DND-41 (cell line): ENCODE data around the gene CRACDL.

Experiments used
- ATAC-seq: fragments of 200-7000 bp; cut with Tn5 transposase; 3 replicates; pipeline ENCODE4 v1.9.1; 2021; ENCODE audit warnings: low read depth; ENCODE audit not compliant: insufficient read depth
- DNase-seq: peaks from one replicate; pipeline ENCODE4 v3.0.0-alpha.2; 2020
- H2AFZ ChIP-seq: 2 replicates; pipeline ENCODE4 v1.6.0; 2012; ENCODE audit warnings: low read depth, low read length
- H3K27ac ChIP-seq: 2 replicates; pipeline ENCODE4 v1.5.1; 2012; ENCODE audit warnings: low read length, inconsistent platforms
- H3K27me3 ChIP-seq: fragments of 200-600 bp; sonication (generic); 2 replicates; pipeline ENCODE4 v1.6.0; 2012; ENCODE audit warnings: low read length, mild to moderate bottlenecking, inconsistent platforms; ENCODE audit not compliant: insufficient read depth, poor library complexity
- H3K36me3 ChIP-seq: 2 replicates; pipeline ENCODE4 v1.5.1; 2012; ENCODE audit warnings: low read length, inconsistent platforms; ENCODE audit not compliant: insufficient read depth
- H3K4me1 ChIP-seq: 2 replicates; pipeline ENCODE4 v1.5.1; 2012; ENCODE audit warnings: mild to moderate bottlenecking, low read length; ENCODE audit not compliant: insufficient read depth
- H3K4me2 ChIP-seq: 2 replicates; pipeline ENCODE4 v1.6.0; 2012; ENCODE audit warnings: mild to moderate bottlenecking, moderate library complexity, low read length, inconsistent platforms; ENCODE audit not compliant: insufficient read depth
- H3K4me3 ChIP-seq, 2 experiments: fragments of 200-600 bp in 1 of 2; shearing (Covaris generic) in 1 of 2; 2 replicates each; pipeline ENCODE4 v1.5.1; 2012 to 2016; ENCODE audit warnings: inconsistent platforms in 2 of 2, low read length in 2 of 2, mild to moderate bottlenecking in 2 of 2, low read depth in 1 of 2, moderate library complexity in 1 of 2
- H3K79me2 ChIP-seq: 2 replicates; pipeline ENCODE4 v1.6.0; 2012; ENCODE audit warnings: low read length, inconsistent platforms; ENCODE audit not compliant: insufficient read depth
- H3K9ac ChIP-seq: 2 replicates; pipeline ENCODE4 v1.6.0; 2012; ENCODE audit warnings: low read depth, mild to moderate bottlenecking, inconsistent platforms, low read length, moderate library complexity
- H3K9me3 ChIP-seq: 2 replicates; pipeline ENCODE4 v1.5.1; 2012; ENCODE audit warnings: low read length, moderate library complexity, mild to moderate bottlenecking, inconsistent platforms; ENCODE audit not compliant: insufficient read depth, severe bottlenecking
- H4K20me1 ChIP-seq: 2 replicates; pipeline ENCODE4 v1.6.0; 2012; ENCODE audit warnings: low read length; ENCODE audit not compliant: insufficient read depth
- EZH2 ChIP-seq: IDR thresholded peaks from 3 replicates; pipeline ENCODE4 v1.6.1; 2012; ENCODE audit warnings: borderline replicate concordance, low read depth, mild to moderate bottlenecking, moderate library complexity, low read length, inconsistent platforms; ENCODE audit not compliant: severe bottlenecking
- TF ChIP-seq, protein P1 (sequence below): IDR thresholded peaks from 2 replicates; pipeline ENCODE4 v1.5.1; 2012; ENCODE audit warnings: borderline replicate concordance, low read length, moderate library complexity, mild to moderate bottlenecking; ENCODE audit not compliant: poor library complexity, severe bottlenecking; ENCODE audit errors: extremely low read depth

CRACDL gene

DNA sequence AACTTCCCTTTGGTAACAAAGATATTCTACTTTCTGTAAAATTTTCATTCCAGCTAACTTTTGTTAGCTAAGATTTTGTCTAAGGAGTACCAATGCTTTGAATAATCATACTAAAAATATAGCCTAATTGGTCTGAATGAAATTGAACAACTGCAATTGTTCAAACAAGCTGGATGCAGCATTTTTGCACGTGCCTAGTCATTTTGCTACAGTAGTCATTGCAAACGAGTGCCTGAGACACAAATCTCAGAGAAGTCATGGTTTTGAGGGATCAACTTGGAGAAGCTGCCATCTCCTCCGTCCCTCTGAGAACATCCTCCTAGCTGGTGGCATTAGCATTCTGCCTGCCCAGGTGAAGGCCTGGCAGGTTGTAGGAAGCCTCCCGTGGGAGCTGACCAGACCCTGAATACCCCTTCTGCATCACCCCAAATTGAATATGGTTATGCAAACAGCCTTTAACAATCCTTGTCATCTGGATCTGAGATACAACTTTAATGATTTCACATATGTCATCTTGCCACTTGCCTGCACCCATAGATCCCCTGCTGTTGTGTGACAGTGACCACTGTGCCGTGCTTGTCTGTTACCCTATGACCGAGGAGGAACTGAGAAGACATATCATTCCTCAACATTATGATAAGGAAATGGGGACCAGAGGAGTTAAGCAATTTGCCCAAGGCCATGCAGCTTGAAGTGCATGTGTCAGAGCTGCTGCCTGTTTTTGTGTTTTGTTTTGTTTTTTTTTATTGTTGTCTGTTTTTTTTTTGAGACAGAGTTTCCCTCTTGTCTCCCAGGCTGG lies 176.0 kb downstream of the CRACDL start:
- Histone ChIP-seq H3K9me3 (no peaks in the 10 kb centered on the region), H3K27me3 (no peaks in the 10 kb centered on the region), H3K4me2 (no peak overlapping the region), H3K36me3 (peaks cover 11% of the 10 kb centered on the region), H3K9ac (peak overlapping the region; percentile 56; the same call in 1 of the 2 replicates), H3K4me3 (no peak overlapping the region), H2AFZ (no peak overlapping the region), H3K27ac (peak overlapping the region; percentile 91), H4K20me1 (no peaks in the 10 kb centered on the region), H3K4me1 (peaks cover 75% of the 10 kb centered on the region), H3K79me2 (no peaks in the 10 kb centered on the region)
- DNase-seq (no peak), ATAC-seq (no peak)
- no peak for TF ChIP-seq EZH2
- TF ChIP-seq, protein P1, sequence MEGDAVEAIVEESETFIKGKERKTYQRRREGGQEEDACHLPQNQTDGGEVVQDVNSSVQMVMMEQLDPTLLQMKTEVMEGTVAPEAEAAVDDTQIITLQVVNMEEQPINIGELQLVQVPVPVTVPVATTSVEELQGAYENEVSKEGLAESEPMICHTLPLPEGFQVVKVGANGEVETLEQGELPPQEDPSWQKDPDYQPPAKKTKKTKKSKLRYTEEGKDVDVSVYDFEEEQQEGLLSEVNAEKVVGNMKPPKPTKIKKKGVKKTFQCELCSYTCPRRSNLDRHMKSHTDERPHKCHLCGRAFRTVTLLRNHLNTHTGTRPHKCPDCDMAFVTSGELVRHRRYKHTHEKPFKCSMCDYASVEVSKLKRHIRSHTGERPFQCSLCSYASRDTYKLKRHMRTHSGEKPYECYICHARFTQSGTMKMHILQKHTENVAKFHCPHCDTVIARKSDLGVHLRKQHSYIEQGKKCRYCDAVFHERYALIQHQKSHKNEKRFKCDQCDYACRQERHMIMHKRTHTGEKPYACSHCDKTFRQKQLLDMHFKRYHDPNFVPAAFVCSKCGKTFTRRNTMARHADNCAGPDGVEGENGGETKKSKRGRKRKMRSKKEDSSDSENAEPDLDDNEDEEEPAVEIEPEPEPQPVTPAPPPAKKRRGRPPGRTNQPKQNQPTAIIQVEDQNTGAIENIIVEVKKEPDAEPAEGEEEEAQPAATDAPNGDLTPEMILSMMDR: no peak

DNA sequence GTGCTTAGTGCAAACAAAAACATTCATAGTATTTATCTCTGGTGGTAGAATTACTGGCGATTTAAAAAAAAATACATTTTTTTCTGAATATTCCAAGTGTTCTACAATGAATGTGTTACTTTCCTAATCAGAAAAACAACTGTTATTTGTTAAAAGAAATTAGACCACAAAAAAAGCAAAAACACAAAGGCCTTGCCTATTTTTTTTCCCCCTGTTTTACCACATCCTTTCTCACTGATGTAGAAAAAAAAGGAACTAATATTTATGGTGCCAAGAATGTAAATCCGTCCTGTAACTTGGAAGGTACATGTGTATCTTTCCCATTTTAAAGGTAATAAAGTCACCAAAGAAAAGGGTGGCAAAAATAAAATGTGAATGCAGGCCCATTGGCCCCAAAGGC lies 176.7 kb downstream of the CRACDL start:
- DNase-seq: no peak
- peak overlapping the region; percentile 91 for H3K27ac ChIP-seq
- no peaks in the 10 kb centered on the region for H3K27me3 ChIP-seq
- peak overlapping the region; percentile 63; the same call in 1 of the 2 replicates for H3K4me2 ChIP-seq
- no peak for TF ChIP-seq EZH2
- TF ChIP-seq, protein P1: no peak
- no peaks in the 10 kb centered on the region for H3K9me3 ChIP-seq
- peaks cover 72% of the 10 kb centered on the region for H3K4me1 ChIP-seq
- ATAC-seq: peak; percentile 22; the same call in 2 of the 3 replicates
- H4K20me1 ChIP-seq: no peaks in the 10 kb centered on the region
- no peak overlapping the region for H2AFZ ChIP-seq
- H3K9ac ChIP-seq: peak overlapping the region; percentile 56
- no peak overlapping the region for H3K4me3 ChIP-seq
- peaks cover 11% of the 10 kb centered on the region for H3K36me3 ChIP-seq
- H3K79me2 ChIP-seq: no peaks in the 10 kb centered on the region

DNA sequence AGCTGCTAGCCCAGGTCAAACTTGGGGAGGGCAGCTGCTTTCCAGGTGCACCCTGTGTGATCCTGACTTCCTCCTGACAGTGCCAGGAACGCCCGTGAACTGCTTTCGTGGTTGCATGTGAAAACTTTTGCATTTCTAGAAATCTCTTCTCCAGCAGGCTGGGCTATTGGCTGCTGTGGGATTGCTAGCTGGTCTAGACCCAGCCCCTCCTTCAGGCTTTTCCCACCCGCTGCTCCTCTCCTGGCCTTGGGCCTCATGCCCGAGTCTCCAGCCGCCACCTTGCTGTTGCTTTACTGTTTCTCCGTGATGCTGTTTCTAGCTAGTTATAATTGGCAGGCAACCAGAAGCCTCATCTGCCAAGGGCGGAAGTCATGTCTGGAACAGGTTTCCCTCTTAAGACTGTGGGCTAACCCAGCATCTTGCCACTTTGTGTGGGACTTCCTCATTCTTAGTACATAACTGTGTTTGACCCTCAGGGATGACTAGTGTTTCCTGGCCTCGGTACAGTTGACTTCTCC lies 178.1 kb downstream of the CRACDL start:
- DNase-seq (peak; percentile 85), ATAC-seq (peak; percentile 87)
- no peaks in the 10 kb centered on the region for H3K27me3 ChIP-seq
- no peaks in the 10 kb centered on the region for H3K79me2 ChIP-seq
- no peaks in the 10 kb centered on the region for H4K20me1 ChIP-seq
- H3K9ac ChIP-seq: peak overlapping the region; percentile 56
- peaks cover 11% of the 10 kb centered on the region for H3K36me3 ChIP-seq
- peak overlapping the region; percentile 65 for H2AFZ ChIP-seq
- TF ChIP-seq, protein P1: peak; percentile 30
- TF ChIP-seq EZH2: no peak
- H3K4me2 ChIP-seq: peak overlapping the region; percentile 63
- no peaks in the 10 kb centered on the region for H3K9me3 ChIP-seq
- peak overlapping the region in 1 of 2 experiments; percentile 42; a peak in 2 of 4 replicates for H3K4me3 ChIP-seq
- H3K27ac ChIP-seq: peak overlapping the region; percentile 91
- peaks cover 60% of the 10 kb centered on the region for H3K4me1 ChIP-seq
